ENCODE results near the gene STK25.

The STK25 gene

GRCh38 chr2:241508240-241509154, at the start of gene STK25:
Gene STK25 (minus strand): TSS chr2:241508584. CDS start chr2:241508035, 549 bp downstream.
- FAIRE-seq, result no peak

GRCh38 chr2:241556746-241557145, 48.4 kb upstream of the STK25 start:
- no peak for FAIRE-seq

- no peak for FAIRE-seq
Observed at GRCh38 chr2:241555711-241556110, 47.3 kb upstream of the STK25 start.

DNA sequence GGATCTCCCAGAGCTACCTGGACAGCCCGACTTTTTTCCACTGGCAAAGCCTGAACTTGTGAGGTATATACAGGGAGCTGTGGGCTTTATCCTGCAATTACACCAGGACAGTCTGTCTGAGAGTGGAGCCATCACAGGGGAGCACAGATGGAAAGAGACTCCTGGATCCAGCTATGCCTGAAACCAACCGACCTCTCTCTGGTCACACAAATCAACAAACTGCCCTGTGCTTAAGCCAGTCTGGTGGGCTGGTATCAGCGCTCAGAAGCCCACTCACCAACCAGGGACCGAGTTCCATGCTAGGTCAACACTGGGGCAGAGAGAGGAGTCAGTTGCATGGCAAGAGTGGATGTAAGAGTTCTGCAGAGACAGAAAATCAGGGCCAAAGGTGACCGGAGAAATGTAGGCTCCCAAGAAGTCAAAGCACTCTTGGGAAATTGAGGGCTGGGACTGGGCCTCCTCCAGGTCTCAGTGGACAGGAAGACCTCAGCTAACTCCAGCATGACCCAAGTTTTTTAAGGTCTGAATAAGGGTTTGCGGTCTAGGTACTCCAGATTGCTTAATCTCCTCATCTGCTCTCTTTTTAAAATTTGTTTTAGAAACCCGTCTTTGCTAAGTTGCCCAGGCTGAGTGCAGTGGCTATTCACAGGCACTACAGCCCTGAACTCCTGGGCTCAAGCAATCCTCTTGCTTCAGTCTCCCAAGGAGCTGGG, 46.4 kb upstream of the STK25 start:
- no peak for FAIRE-seq

- FAIRE-seq, result no peak
Observed at GRCh38 chr2:241553981-241554380, 45.6 kb upstream of the STK25 start.

DNA sequence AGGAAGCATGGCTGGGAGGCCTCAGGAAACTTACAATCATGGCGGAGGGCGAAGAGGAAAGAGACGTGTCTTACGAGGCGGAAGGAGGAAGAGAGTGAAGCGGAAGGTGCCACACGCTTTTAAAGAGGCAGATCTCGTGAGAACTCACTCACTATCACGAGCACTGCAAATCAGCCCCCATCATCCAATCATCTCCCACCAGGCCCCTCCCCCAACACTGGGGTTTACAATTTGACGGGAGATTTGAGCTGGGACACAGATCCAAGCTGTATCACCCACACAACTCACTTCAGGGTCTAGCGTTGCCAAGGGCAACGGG, 45.1 kb upstream of the STK25 start:
- no peak for FAIRE-seq

GRCh38 chr2:241551998-241552737, 43.8 kb upstream of the STK25 start:
- no peak for FAIRE-seq

- no peak for FAIRE-seq
Observed at GRCh38 chr2:241551599-241551997, 43.2 kb upstream of the STK25 start.

DNA sequence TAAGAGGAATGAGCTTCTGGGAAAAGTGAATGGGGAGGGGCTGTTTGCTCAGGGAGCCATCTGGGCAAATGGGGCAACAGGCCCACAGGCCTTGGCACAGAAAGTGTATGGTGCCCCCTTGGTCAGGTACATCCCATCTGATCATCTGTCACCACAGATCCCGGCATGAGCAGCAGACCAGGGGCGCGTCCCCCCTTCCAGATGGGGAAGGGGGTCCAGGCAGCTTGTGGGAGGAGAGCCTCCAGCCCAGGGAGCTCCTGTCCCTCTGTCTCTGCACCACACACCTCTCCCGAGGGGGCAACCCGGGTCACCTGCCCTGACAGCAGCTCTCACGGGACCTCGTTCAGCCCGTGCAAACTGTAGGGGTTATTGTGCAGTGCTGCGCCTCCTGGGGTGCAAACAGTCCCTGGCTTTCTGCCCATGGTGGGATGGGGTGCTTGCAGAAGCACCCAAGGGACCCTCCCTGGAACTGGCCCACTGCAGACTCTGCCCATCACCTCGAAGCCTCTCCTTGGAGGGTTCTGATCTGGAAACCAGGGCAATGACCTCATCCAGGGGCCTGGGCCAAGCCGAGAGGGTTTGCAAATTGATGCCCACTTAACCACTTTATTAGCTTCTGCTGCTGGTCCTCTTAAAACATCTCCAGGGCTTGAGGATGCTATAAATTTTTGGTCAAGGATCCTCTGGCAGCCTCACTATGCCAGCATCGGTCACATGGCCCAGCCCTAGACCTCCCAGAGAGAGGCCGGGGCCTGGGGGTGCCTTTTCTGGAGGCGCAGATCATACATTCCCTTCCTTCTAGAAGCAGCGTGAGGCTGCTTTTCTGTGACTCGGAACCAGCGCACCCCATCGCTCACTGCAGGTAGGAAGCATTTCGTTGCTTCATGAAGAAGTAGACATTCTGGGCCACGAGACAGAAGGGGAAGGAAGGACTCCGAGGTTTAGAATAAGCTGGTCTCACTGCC, 42.5 kb upstream of the STK25 start:
- FAIRE-seq, result no peak

DNA sequence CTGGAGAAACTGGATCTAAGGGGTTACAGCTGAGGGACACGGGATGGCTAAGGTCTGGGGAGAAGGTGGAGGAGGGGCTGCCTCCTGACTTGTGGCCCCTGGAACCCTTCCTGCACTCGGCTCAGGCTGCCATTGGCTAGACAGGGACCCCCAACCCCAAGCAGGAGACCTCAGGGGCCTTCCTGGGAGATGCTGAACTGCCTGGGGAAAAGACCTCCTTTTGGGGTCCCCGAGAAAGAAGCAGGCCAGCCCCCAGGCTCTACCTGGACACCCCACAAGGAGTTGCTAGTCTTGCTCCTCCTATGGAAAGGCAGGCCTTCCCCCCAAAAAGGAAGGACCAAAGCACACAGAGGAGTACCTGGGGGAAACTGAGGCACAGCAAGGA, 40.1 kb upstream of the STK25 start:
- no peak for FAIRE-seq

DNA sequence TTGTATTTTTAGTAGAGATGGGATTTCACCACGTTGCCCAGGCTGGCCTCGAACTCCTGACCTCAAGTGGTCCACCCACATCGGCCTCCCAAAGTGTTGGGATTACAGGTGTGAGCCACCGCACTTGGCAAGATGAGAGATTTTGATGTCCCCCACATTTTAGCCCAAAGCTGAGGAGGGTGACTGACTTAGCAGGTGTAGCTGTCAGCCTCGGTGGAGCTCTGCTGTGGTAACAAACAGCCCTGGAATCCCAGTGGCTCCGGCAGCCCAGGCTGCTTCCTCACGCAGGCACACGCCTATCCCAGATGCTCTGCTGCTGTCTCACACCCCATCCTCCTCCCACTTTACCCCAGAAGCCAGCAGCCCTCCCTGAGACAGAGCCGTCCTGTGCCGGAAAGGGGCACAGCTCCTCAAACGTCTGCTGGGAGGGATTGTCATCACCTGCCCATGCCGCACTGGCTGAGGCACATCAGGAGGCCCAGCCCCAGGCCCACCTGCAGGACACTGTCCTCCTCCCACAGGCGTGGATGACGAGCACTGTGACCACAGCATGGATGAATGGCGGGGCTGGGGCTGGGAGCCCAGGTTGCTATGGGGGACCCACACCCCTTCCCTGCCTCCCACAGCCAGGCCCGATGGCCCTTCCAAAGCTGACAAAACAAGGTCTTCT, 39.5 kb upstream of the STK25 start:
- FAIRE-seq, result no peak

DNA sequence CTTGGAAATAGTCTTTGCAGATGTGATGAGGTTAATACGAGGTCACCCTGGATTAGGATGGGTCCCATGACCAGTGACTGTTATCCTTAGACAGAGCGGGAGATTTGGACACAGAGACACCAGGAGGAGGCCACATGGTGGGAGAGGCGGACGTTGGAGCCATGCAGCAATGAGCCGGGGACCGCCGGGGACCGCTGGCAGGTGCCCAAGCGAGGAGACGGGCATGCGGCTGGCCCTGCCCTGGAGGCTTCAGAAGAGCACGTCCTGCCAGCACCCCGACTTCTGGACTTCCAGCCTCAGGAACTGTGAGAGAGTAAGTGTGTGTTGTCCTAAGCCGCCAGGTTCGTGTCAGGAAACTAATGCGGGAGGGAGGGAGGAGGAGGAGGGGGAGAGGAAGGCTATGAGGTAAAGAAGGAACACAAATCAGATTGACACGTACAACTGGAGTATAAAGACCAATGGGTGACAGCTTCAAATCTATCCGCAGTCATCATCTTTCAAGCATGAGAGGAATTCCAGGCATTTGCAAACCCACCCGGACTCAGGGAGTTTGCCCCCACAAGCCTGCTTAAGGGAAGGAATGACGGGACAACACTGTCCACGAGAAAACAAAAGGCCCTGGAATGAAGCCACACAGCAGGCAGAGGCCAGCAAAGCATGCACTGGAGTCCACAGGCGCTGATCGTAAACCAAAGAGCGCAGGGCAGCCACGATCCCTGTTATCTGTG, 38.6 kb upstream of the STK25 start:
- no peak for FAIRE-seq

- FAIRE-seq, result no peak
Observed at GRCh38 chr2:241545523-241546473, 37.4 kb upstream of the STK25 start.

- FAIRE-seq, result no peak
Observed at GRCh38 chr2:241545106-241545505, 36.7 kb upstream of the STK25 start.

- no peak for FAIRE-seq
Observed at GRCh38 chr2:241542278-241542605, 33.9 kb upstream of the STK25 start.

DNA sequence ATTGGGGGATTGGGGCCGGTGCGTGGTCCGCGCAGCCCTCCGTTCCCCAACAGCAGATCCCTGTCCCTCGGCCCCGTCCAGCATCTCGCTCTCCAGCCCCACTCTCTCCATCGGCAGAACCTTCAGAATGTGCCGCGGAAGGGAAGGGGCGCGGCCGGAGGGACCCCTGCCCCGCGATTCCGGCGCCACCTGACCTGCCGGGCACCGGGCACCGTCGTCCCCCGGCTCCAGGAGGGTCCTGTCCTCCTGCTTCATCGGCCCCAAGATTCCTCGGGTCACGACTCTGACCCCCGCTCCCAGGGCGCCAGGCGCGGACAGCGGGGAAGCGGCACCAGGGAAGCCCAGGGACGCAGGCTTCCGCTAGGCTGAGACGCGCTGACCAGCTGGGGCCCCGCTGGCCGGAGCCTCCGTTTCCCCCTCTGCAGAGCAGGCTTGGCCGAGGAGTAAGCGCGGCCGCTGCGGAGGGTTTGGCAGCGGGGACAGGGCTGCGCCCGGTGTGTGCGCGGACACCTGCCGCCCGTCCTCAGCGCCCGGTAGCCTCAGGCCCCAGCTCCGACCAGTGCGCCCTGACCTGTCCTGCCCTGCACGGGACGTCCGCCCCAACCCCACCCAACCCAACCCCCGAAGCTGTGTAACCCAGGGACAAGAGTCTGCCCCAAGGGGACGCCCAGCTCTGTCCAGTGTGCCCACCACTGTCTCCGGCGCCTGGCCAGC, 33.3 kb upstream of the STK25 start:
- no peak for FAIRE-seq

DNA sequence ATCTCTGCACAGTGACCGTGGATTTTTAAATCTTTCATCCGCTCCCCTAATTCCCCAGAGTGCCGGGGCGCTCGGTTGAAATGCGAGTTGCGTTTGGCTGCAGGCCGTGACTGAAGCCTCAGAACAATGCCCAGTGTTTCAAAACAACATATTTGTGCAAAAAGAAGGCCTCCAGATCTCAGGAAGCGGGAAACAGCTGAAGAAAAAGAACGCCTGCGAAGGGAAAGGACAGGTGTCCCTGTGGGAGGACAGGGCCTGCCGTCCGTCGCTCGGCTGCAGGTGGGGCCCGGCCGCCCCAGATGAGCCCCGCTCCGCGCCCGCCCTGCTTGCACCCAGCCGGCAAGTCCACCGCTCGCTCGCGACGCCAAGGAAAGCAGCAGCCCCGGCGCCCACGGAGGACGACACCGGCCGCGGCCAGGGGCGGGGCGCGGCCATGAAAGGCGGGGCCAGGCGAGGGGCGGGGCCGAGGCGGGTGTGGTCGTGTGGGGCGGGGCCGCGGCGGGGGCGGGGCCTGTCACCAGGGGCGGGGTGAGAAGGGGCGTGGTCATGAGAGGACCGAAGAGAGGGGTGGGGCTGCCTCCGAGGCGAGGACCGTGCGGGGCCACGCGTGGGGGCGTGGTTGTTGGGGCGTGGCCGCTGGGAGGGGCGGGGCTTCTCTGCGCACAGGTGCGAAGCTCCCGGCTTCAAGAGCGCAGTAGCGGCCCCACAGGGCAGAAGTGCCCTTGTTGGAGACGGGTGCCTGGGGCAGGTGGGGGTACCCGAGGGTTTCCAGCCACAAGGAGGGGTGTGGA, 32.6 kb upstream of the STK25 start:
- FAIRE-seq, result no peak

DNA sequence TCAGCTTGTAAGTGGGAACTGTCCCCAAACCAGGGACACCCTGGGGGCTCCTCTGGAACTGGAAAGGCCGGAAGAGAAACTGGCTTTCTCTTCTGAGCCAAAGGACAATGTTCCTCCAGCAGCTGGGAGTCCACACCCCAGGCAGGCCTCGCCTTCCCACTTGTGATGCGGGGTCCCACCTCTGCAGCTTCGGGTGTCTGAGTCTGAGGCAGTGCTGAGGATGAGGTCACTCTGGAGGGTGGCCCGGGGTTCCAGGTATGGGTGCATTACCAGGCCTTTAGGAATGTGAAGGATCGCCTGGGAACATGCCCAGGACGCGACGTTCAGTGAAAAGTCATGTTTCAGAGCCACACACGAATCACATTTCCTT, 32.0 kb upstream of the STK25 start:
- no peak for FAIRE-seq

Measured in islet of Langerhans (tissue), 1 donor.